Cardiac muscle cell (in vitro differentiated cells and primary cell): ENCODE measurements around the gene SLC39A11. TPM values are rescaled to one million over a fixed set of nuclear protein-coding genes. Genes with fewer than 3 reads are reported as not detected.

ENCODE experiments used
- DNase-seq, 2 donors: peaks; one replicate each; pipeline versions ENCODE4 v3.0.0 to v3.0.0-alpha.2; 2010 to 2017; ENCODE audit warnings: low read depth in 1 of 2, low spot score in 1 of 2
- H3K27ac ChIP-seq: fragments of 200-600 bp; sonication (generic); 2 replicates; pipeline ENCODE4 v1.5.1; 2016
- H3K27me3 ChIP-seq: fragments of 200-600 bp; sonication (generic); 2 replicates; pipeline ENCODE4 v1.6.0; 2016; ENCODE audit warnings: control low read depth
- H3K36me3 ChIP-seq: fragments of 200-600 bp; sonication (generic); 2 replicates; pipeline ENCODE4 v1.5.1; 2016; ENCODE audit warnings: control low read depth
- H3K4me1 ChIP-seq: fragments of 200-600 bp; sonication (generic); 2 replicates; pipeline ENCODE4 v1.8.1; 2017; ENCODE audit warnings: low read depth, mild to moderate bottlenecking, mixed run types
- H3K4me3 ChIP-seq: fragments of 200-600 bp; sonication (generic); 2 replicates; pipeline ENCODE4 v1.5.1; 2016; ENCODE audit warnings: mild to moderate bottlenecking
- H3K9me3 ChIP-seq: fragments of 200-600 bp; sonication (generic); 2 replicates; pipeline ENCODE4 v1.5.1; 2017; ENCODE audit warnings: low read depth, mild to moderate bottlenecking, control low read depth
- CTCF ChIP-seq: IDR thresholded peaks from 2 replicates; pipeline ENCODE4 v1.5.1; 2012; ENCODE audit warnings: low read depth, mild to moderate bottlenecking, low read length
- polyA plus RNA-seq: library from polyadenylated mRNA; unstranded; fragments of >200 nt; fragmentation: Nextera tagmentation; extraction: Ambion mirVana; gene quantifications from 2 replicates; pipeline ENCODE4 v1.2.1, GENCODE V29; 2016
- total RNA-seq: library from RNA; depleted of rRNA; stranded (reverse); fragments of >200 nt; gene quantifications from 2 replicates; pipeline ENCODE4 v1.2.3, GENCODE V29; 2016

SLC39A11 gene
- total and polyA plus RNA-seq, 2 experiments from 2014 or later, result 5.9 to 11.7 TPM

GRCh38 chr17:72876413-72876812 is 216.1 kb downstream of the SLC39A11 start:
- no peak overlapping the region for H3K4me3 ChIP-seq

DNA sequence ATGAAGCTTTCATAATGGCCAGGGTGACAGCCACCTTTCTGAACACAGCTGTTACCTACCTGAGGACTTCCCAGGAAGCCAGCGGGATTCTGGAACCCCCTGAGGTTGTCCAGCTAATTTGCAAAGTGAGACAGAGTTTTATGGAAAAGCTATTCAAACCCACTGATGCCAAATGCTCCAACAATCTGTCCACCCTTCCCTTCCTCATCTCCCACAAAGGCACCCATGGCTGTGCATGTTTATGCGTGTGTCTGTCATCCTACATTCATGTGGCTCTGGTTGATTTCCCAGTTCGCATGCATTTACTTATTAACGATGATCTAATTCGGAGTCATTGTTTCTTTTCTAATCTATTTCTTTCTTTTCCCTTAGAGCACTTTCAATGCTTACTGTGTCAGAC is 217.1 kb downstream of the SLC39A11 start:
- no peak for DNase-seq
- Histone ChIP-seq H3K4me3 (no peak overlapping the region), H3K9me3 (no peaks in the 10 kb centered on the region), H3K27ac (no peak overlapping the region), H3K36me3 (no peaks in the 10 kb centered on the region), H3K27me3 (no peaks in the 10 kb centered on the region), H3K4me1 (no peaks in the 10 kb centered on the region)
- no peak for TF ChIP-seq CTCF

More at GRCh38 chr17:72876413-72876812, 216.1 kb downstream of the SLC39A11 start:
- Histone ChIP-seq H3K27ac (no peak overlapping the region), H3K9me3 (no peaks in the 10 kb centered on the region), H3K4me1 (no peaks in the 10 kb centered on the region), H3K27me3 (no peaks in the 10 kb centered on the region), H3K36me3 (no peaks in the 10 kb centered on the region)
- no peak for DNase-seq
- no peak for TF ChIP-seq CTCF

GRCh38 chr17:72872396-72872795 is 220.1 kb downstream of the SLC39A11 start:
- Histone ChIP-seq H3K27ac (no peak overlapping the region), H3K9me3 (no peaks in the 10 kb centered on the region), H3K4me3 (no peak overlapping the region), H3K36me3 (no peaks in the 10 kb centered on the region), H3K27me3 (no peaks in the 10 kb centered on the region), H3K4me1 (no peaks in the 10 kb centered on the region)
- no peak for TF ChIP-seq CTCF
- peak in 1 of 2 donors; percentile 6 for DNase-seq

DNA sequence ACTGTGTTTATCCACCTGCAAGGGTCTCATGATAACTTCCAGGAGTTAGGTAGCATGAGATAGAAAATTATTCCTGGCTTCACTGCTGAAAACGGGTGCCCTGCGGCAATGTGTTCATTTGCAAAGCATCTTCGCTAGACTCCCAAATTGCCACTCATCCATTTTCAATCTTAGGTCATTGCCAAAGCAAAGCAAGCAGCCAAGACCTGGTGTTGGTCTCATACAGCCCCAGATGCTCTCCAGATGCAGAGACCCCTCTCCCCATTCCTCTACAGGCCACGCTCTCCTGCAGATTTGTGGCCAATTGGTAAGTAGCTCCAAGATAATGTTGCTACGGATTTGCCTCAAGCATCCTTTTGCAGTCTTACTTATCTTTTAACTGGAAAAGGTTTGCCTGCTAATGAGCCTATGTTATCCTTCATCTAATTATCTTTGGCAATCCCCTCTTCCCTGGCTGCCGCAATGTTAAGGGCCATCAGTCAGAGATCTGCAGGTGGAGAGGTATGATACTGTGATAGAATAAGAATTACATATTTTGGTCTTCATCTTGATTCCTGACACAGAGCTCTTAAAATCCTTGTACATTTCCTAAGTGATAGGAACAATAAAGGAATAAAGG is 222.0 kb downstream of the SLC39A11 start:
- no peak for TF ChIP-seq CTCF
- no peaks in the 10 kb centered on the region for H3K4me1 ChIP-seq
- no peak overlapping the region for H3K27ac ChIP-seq
- no peaks in the 10 kb centered on the region for H3K36me3 ChIP-seq
- no peak for DNase-seq
- H3K9me3 ChIP-seq, result no peaks in the 10 kb centered on the region
- H3K27me3 ChIP-seq, result no peaks in the 10 kb centered on the region
- no peak overlapping the region for H3K4me3 ChIP-seq

GRCh38 chr17:72869630-72870029 is 222.9 kb downstream of the SLC39A11 start:
- Histone ChIP-seq H3K4me1 (no peaks in the 10 kb centered on the region), H3K27me3 (no peaks in the 10 kb centered on the region), H3K27ac (no peak overlapping the region), H3K9me3 (no peaks in the 10 kb centered on the region), H3K36me3 (no peaks in the 10 kb centered on the region), H3K4me3 (no peak overlapping the region)
- TF ChIP-seq CTCF, result no peak
- no peak for DNase-seq
